ENCODE measurements around the gene SLC39A12.
"Not testable (repeated sequence)": the region's sequence is repeated elsewhere in the genome, so short reads cannot be mapped to it uniquely, and the experiment has no call there.

The SLC39A12 gene

GRCh38 chr10:17951868-17952371 is at the start of gene SLC39A12:
SLC39A12 (plus strand) TSS chr10:17951918; CDS start chr10:17953277, 1,359 bp downstream.
- no peak for DNase-seq

GRCh38 chr10:17904564-17904963 is 47.2 kb upstream of the SLC39A12 start:
- no peak for DNase-seq

GRCh38 chr10:17905491-17905890 is 46.2 kb upstream of the SLC39A12 start:
- no peak for DNase-seq

GRCh38 chr10:17906002-17906401 is 45.7 kb upstream of the SLC39A12 start:
- no peak for DNase-seq

GRCh38 chr10:17907641-17908040 is 44.1 kb upstream of the SLC39A12 start:
- no peak for DNase-seq

GRCh38 chr10:17910125-17910789 is 41.5 kb upstream of the SLC39A12 start:
- DNase-seq, result no peak

GRCh38 chr10:17912754-17913153 is 39.0 kb upstream of the SLC39A12 start:
- no peak for DNase-seq

- no peak for DNase-seq
Observed at GRCh38 chr10:17913604-17914003, 38.1 kb upstream of the SLC39A12 start.

- DNase-seq, result no peak
Observed at GRCh38 chr10:17914169-17915045, 37.3 kb upstream of the SLC39A12 start.

GRCh38 chr10:17915181-17915580 is 36.5 kb upstream of the SLC39A12 start:
- DNase-seq, result no peak

GRCh38 chr10:17918187-17918903 is 33.4 kb upstream of the SLC39A12 start:
- DNase-seq, result no peak

- DNase-seq, result no peak
Observed at GRCh38 chr10:17921378-17921777, 30.3 kb upstream of the SLC39A12 start.

GRCh38 chr10:17923728-17924127 is 28.0 kb upstream of the SLC39A12 start:
- no peak for DNase-seq

- no peak for DNase-seq
Observed at GRCh38 chr10:17943033-17943745, 8.5 kb upstream of the SLC39A12 start.

GRCh38 chr10:17950269-17950668 is 1.4 kb upstream of the SLC39A12 start:
- not testable (repeated sequence) for DNase-seq

GRCh38 chr10:17950726-17951125 is 992 bp upstream of the SLC39A12 start:
- DNase-seq, result no peak

GRCh38 chr10:17954372-17954771 is 2.7 kb downstream of the SLC39A12 start:
- DNase-seq, result not testable (repeated sequence)

- no peak for DNase-seq
Observed at GRCh38 chr10:17954861-17955260, 3.1 kb downstream of the SLC39A12 start.

GRCh38 chr10:17958049-17958448 is 6.3 kb downstream of the SLC39A12 start:
- no peak for DNase-seq

- no peak for DNase-seq
Observed at GRCh38 chr10:17959870-17960269, 8.2 kb downstream of the SLC39A12 start.

- no peak for DNase-seq
Observed at GRCh38 chr10:17961551-17962422, 10.1 kb downstream of the SLC39A12 start.

- no peak for DNase-seq
Observed at GRCh38 chr10:17963431-17963830, 11.7 kb downstream of the SLC39A12 start.
